Colonic mucosa (tissue), 4 donors: Measurements from ENCODE around the gene HSPA1A. TPM values are rescaled to one million over a fixed set of nuclear protein-coding genes. Genes with fewer than 3 reads are reported as not detected.
A peak's percentile ranks its signal among the peaks of the same experiment; 100 is the strongest.
"Not testable (repeated sequence)": the region's sequence is repeated elsewhere in the genome, so short reads cannot be mapped to it uniquely, and the experiment has no call there.

Source experiments
- DNase-seq: peaks from one replicate; pipeline ENCODE4 v3.0.0-alpha.2; 2020
- H3K27ac ChIP-seq: fragments of 200-600 bp; one replicate; pipeline ENCODE4 v1.8.0; 2021
- H3K27me3 ChIP-seq: fragments of 200-600 bp; one replicate; pipeline ENCODE4 v1.8.0; 2021
- H3K36me3 ChIP-seq: fragments of 200-600 bp; one replicate; pipeline ENCODE4 v1.8.0; 2021
- H3K4me1 ChIP-seq: fragments of 200-600 bp; one replicate; pipeline ENCODE4 v1.8.0; 2021; ENCODE audit warnings: mild to moderate bottlenecking
- H3K4me3 ChIP-seq: fragments of 200-600 bp; one replicate; pipeline ENCODE4 v1.8.0; 2021
- H3K9ac ChIP-seq, 2 donors: one replicate each; pipeline ENCODE4 v1.7.0; 2013; ENCODE audit warnings: control low read depth in 2 of 2, low read depth in 2 of 2, low read length in 2 of 2
- H3K9me3 ChIP-seq: fragments of 200-600 bp; one replicate; pipeline ENCODE4 v1.8.0; 2021
- intact Hi-C: fragments of 100-400 bp; cut with DNase I; formaldehyde crosslinking; loops from one replicate; pipeline ENCODE4 v1.14.1; 2022
- total RNA-seq, 2 donors: library from RNA; stranded (reverse); fragmentation: NEBNext Ultra II Directional in 1 of 2; extraction: Animal tissue kit (Norgen Biotek cat#: 25700) in 1 of 2; gene quantifications; one replicate each; pipeline ENCODE4 v1.2.1, GENCODE V29; 2021
- TF ChIP-seq, protein P1 (sequence below): fragments of 200-600 bp; IDR thresholded peaks from one replicate; pipeline ENCODE4 v1.8.0; 2022; ENCODE audit warnings: antibody characterized with exemption, mild to moderate bottlenecking
- donor health status: healthy.
- donor health status: DM: no; HTN: no; CAD: no.
- donor health status: DM: no; HTN: no; CAD: no.

Gene HSPA1A
- total RNA-seq, 2 donors from 2014 or later, result 248 to 397 TPM

DNA sequence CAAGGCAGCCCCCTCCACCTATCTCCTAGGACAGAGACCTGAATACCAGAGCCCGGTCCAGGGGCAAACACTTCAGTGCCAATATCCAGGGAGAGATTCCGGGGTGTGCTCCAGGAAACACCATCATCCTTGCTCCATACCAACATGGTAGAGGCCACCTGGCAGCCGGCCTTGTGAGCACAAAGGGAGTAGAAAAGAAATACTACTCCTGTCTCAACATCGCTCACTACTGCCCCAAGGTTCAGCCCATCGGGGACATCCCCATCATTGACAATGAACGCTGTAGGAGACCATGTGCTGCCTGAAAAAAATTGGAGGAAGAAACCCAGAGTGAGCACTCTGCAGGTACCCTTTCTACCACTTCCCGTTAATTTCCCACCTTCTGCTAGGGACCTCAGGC, 45.8 kb downstream of the HSPA1A start:
- H3K36me3 ChIP-seq, result peaks cover 4% of the 10 kb centered on the region
- H3K4me1 ChIP-seq, result peaks cover 4% of the 10 kb centered on the region
- no peak overlapping the region for H3K4me3 ChIP-seq
- no peak for DNase-seq
- H3K9me3 ChIP-seq, result no peaks in the 10 kb centered on the region
- no peaks in the 10 kb centered on the region for H3K27me3 ChIP-seq
- no peak overlapping the region for H3K9ac ChIP-seq
- TF ChIP-seq, protein P1, sequence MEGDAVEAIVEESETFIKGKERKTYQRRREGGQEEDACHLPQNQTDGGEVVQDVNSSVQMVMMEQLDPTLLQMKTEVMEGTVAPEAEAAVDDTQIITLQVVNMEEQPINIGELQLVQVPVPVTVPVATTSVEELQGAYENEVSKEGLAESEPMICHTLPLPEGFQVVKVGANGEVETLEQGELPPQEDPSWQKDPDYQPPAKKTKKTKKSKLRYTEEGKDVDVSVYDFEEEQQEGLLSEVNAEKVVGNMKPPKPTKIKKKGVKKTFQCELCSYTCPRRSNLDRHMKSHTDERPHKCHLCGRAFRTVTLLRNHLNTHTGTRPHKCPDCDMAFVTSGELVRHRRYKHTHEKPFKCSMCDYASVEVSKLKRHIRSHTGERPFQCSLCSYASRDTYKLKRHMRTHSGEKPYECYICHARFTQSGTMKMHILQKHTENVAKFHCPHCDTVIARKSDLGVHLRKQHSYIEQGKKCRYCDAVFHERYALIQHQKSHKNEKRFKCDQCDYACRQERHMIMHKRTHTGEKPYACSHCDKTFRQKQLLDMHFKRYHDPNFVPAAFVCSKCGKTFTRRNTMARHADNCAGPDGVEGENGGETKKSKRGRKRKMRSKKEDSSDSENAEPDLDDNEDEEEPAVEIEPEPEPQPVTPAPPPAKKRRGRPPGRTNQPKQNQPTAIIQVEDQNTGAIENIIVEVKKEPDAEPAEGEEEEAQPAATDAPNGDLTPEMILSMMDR, result no peak
- intact Hi-C loops, result no loop called here
- H3K27ac ChIP-seq, result no peak overlapping the region

DNA sequence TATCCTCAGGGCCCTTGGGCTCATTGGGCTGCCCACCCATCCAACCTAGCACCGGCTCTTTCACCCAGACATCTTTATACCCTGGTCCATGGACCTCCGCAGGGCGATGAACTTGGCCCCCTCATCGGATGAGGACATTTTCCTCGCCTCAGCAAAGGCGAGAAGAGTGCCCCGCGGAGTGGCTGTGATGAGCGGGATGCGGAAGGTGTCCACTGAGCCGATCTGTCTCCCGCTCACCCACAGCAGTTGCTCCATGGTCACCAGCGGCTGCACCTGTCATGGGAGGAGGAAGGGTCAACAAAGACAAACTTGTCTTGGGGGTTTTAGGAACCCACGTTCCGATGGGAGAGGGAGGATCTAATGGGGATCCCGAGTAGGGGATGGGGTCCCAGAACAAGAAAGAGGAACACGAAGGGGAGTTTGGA, 46.6 kb downstream of the HSPA1A start:
- no peaks in the 10 kb centered on the region for H3K9me3 ChIP-seq
- no peak for DNase-seq
- peaks cover 4% of the 10 kb centered on the region for H3K36me3 ChIP-seq
- peaks cover 4% of the 10 kb centered on the region for H3K4me1 ChIP-seq
- no peaks in the 10 kb centered on the region for H3K27me3 ChIP-seq
- TF ChIP-seq, protein P1, result no peak
- H3K27ac ChIP-seq, result peak overlapping the region; percentile 85
- peak overlapping the region; percentile 67 for H3K4me3 ChIP-seq
- H3K9ac ChIP-seq, result peak overlapping the region; percentile 91 to 95
- intact Hi-C loops, result no loop called here

DNA sequence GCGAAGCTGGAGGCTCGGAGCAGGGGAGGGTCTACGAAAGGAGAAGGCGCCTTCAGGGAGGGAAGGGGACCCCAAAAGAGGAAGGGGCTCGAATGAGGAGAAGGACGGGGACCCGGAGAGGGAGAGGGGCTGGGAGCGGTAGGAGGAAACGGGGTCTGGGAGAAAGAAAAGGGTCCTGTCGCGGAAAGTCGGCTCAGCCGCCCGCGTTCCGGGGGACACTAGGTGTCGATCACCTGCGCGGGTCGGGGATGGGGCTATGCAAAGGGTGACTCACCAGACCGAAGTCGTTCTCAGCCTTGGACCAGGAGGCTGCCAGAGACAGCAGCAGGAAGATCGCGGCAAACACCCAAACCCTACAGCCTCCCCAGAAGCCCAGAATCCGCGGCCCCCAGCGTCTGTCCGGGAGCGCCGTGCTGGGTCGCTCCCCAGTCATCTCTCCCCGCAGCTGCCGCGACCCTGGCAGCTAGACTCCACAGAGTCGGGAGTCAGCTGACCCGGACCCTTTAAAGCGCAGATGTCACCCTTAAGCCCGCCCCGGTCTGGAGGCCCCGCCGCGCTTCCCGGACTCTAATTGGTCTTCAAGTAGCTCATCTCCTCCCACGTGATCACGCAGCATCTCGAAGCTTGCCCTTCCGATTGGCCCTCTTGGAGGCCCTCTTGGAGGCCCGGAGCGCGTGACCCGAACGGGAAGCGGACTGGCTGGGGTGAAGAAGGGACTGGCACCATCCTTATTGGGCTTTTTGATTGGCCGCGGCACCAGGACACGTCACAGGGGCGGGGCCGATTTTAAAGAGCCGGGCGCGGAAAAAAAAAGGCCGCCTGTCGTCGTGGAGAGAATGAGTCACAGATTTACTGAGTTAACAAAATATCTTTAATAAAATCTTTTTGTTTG, 47.2 kb downstream of the HSPA1A start, which contains the start of gene NEU1:
Gene NEU1 (minus strand): TSS at position 478 of the 892 bp plus-strand sequence. CDS start 45 bp downstream, at position 433.
- DNase-seq, result peak; percentile 99
- Histone ChIP-seq H3K27ac (peak within 1 kb of the TSS; percentile 85), H3K36me3 (peaks cover 4% of the 10 kb centered on the region), H3K4me3 (peak within 1 kb of the TSS; percentile 67), H3K9ac (peak within 1 kb of the TSS; percentile 91 to 95), H3K9me3 (no peaks in the 10 kb centered on the region), H3K4me1 (peaks cover 4% of the 10 kb centered on the region), H3K27me3 (no peaks in the 10 kb centered on the region)
- TF ChIP-seq, protein P1, result no peak
- intact Hi-C loops, result no loop called here

DNA sequence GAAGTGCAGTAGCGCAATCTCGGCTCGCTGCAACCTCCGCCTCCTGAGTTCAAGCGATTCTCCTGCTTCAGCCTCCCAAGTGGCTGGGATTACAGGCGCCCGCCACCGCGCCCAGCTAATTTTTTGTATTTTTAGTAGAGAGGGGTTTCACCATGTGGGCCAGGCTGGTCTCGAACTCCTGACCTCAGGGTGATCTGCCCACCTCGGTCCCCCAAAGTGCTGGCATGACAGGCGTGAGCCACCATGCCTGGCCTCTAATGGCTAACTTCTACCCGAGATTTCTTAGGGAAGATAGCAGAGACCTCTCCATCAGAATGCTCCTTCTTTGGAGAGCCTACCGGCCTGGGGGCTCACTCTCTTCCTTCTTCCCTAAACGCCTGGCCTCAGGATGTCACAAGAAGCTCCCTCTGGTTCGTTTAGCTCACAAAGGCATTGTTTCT, 48.8 kb downstream of the HSPA1A start:
- intact Hi-C loops, H3K9me3 ChIP-seq, H3K36me3 ChIP-seq, H3K27me3 ChIP-seq, H3K4me1 ChIP-seq, DNase-seq: not testable (repeated sequence)
- Histone ChIP-seq H3K27ac (peak overlapping the region; percentile 85), H3K9ac (peak overlapping the region in 1 of 2 donors; percentile 53), H3K4me3 (peak overlapping the region; percentile 38)

DNA sequence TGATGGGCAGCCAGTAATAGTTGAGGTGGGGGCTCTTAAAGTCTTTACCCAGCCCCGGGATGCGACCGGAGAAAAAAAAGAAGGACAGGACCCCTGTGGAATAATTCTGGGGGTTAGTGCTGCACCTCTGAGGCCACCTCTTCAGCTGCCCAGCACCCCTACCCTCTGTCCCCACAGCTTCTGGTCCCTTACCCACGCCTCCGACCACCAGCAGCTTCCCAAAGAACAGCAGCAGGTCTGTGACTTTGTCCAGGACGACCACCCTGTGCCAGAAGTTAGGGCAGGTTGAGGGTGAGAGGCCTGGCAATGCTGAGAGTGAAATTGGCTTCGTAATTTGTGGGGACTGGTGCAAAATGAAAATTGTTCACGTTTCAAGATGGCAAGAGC, 49.5 kb downstream of the HSPA1A start:
- Histone ChIP-seq H3K36me3 (peaks cover 8% of the 10 kb centered on the region), H3K4me3 (no peak overlapping the region), H3K27ac (no peak overlapping the region), H3K27me3 (no peaks in the 10 kb centered on the region), H3K4me1 (peaks cover 4% of the 10 kb centered on the region), H3K9me3 (no peaks in the 10 kb centered on the region), H3K9ac (peak overlapping the region in 1 of 2 donors; percentile 12)
- TF ChIP-seq, protein P1, result no peak
- intact Hi-C loops, result no loop called here
- DNase-seq, result no peak
